Lung (tissue), 12 donors: ENCODE results near the gene RNF167. TPM values are rescaled to one million over a fixed set of nuclear protein-coding genes. Genes with fewer than 3 reads are reported as not detected.

Source experiments
- ATAC-seq: fragments of 200-7000 bp; cut with Tn5 transposase; one replicate; pipeline ENCODE4 v1.9.1; 2020; ENCODE audit warnings: moderate number of reproducible peaks; ENCODE audit not compliant: insufficient read depth, low FRiP score
- DNase-seq, 3 donors: peaks; one replicate each; pipeline ENCODE4 v3.0.0-alpha.2; 2013 to 2017
- H3K27ac ChIP-seq, 2 donors: one replicate each; pipeline ENCODE4 v1.5.1; 2013; ENCODE audit warnings: mild to moderate bottlenecking in 2 of 2, moderate library complexity in 2 of 2, control low read depth in 1 of 2, inconsistent platforms in 1 of 2, low read depth in 1 of 2, low read length in 1 of 2
- H3K27me3 ChIP-seq, 3 donors: one replicate each; pipeline ENCODE4 v1.5.1; 2013; ENCODE audit warnings: low read length in 2 of 3; ENCODE audit not compliant: control insufficient read depth in 3 of 3, insufficient read depth in 3 of 3
- H3K36me3 ChIP-seq, 4 donors: one replicate each; pipeline ENCODE4 v1.5.1; 2013; ENCODE audit warnings: low read length in 4 of 4, mild to moderate bottlenecking in 1 of 4, moderate library complexity in 1 of 4; ENCODE audit not compliant: control insufficient read depth in 4 of 4, insufficient read depth in 4 of 4
- H3K4me1 ChIP-seq, 5 donors: one replicate each; pipeline ENCODE4 v1.5.1; 2013; ENCODE audit warnings: low read length in 5 of 5, mild to moderate bottlenecking in 2 of 5, moderate library complexity in 1 of 5; ENCODE audit not compliant: control insufficient read depth in 5 of 5, insufficient read depth in 5 of 5
- H3K4me3 ChIP-seq: one replicate; pipeline ENCODE4 v1.5.1; 2013; ENCODE audit warnings: mild to moderate bottlenecking, control low read depth, moderate library complexity
- H3K9ac ChIP-seq, 2 donors: one replicate each; pipeline ENCODE4 v1.5.1; 2013; ENCODE audit warnings: low read length in 2 of 2, control low read depth in 1 of 2; ENCODE audit not compliant: insufficient read depth in 1 of 2
- H3K9me3 ChIP-seq, 4 donors: one replicate each; pipeline ENCODE4 v1.5.1; 2013; ENCODE audit warnings: low read length in 3 of 4, mild to moderate bottlenecking in 1 of 4, moderate library complexity in 1 of 4; ENCODE audit not compliant: control insufficient read depth in 4 of 4, insufficient read depth in 3 of 4
- WGBS, 2 donors: extraction: QIAGEN DNeasy Blood & Tissue Kit; methylation state at CpG; one replicate each; pipeline ENCODE4 v1.1.7; 2013; 5-methylcytosine and 5-hydroxymethylcytosine counted together
- polyA plus RNA-seq, 2 donors: library from polyadenylated mRNA; stranded (reverse); fragments of 200-250 nt; gene quantifications; one replicate each; pipeline ENCODE4 v1.2.1, GENCODE V29; 2013
- total RNA-seq, 2 donors: library from RNA; depleted of rRNA in 1 of 2; stranded (reverse); fragments of >200 nt in 1 of 2; gene quantifications; one replicate each; pipeline ENCODE4 v1.2.1, GENCODE V29; 2014 to 2021
- TF ChIP-seq, protein P1 (sequence below): IDR thresholded peaks from 2 replicates; pipeline ENCODE4 v1.5.1; 2012; ENCODE audit warnings: mild to moderate bottlenecking; ENCODE audit errors: control extremely low read depth, extremely low read depth
- donor health status: control.
- donor health status: control.
- donor health status: Bipolar disorder and iron deficiency.
- donor health status: healthy.
- donor health status: DM: yes; HTN: yes; CAD: no.

The RNF167 gene
- total and polyA plus RNA-seq, 4 donors: 30.8 to 142 (median 97.0) TPM

DNA sequence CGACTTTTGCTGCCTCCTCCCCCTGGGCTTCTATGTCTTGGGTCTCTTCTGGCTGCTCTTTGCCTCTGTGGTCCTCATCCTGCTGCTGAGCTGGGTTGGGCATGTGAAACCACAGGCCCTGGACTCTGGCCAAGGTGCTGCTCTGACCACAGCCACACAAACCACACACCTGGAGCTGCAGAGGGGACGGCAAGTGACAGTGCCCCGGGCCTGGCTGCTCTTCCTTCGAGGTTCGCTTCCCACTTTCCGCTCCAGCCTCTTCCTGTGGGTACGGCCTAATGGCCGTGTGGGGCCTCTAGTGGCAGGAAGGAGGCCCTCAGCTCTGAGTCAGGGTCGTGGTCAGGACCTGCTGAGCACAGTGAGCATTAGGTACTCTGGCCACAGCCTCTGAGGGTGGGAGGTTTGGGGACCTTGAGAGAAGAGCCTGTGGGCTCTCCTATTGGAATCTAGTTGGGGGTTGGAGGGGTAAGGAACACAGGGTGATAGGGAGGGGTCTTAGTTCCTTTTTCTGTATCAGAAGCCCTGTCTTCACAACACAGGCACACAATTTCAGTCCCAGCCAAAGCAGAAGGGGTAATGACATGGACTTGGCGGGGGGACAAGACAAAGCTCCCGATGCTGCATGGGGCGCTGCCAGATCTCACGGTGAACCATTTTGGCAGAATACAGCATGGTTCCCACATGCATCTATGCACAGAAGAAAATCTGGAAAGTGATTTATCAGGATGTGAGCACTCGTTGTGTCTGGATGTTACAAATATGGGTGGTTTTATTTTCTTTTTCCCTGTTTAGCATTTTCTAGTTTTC is 5.7 kb upstream of the RNF167 start:
- Histone ChIP-seq H3K9ac (peak overlapping the region in 1 of 2 donors; percentile 13), H3K4me1 (peaks cover 4 to 20% (median 7%) of the 10 kb centered on the region in 5 donors), H3K4me3 (no peak overlapping the region), H3K27ac (no peak overlapping the region), H3K9me3 (no peaks in the 10 kb centered on the region), H3K27me3 (no peaks in the 10 kb centered on the region), H3K36me3 (peaks cover 0 to 13% (median 10%) of the 10 kb centered on the region in 4 donors)
- TF ChIP-seq, protein P1, sequence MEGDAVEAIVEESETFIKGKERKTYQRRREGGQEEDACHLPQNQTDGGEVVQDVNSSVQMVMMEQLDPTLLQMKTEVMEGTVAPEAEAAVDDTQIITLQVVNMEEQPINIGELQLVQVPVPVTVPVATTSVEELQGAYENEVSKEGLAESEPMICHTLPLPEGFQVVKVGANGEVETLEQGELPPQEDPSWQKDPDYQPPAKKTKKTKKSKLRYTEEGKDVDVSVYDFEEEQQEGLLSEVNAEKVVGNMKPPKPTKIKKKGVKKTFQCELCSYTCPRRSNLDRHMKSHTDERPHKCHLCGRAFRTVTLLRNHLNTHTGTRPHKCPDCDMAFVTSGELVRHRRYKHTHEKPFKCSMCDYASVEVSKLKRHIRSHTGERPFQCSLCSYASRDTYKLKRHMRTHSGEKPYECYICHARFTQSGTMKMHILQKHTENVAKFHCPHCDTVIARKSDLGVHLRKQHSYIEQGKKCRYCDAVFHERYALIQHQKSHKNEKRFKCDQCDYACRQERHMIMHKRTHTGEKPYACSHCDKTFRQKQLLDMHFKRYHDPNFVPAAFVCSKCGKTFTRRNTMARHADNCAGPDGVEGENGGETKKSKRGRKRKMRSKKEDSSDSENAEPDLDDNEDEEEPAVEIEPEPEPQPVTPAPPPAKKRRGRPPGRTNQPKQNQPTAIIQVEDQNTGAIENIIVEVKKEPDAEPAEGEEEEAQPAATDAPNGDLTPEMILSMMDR: no peak
- ATAC-seq (no peak), DNase-seq (peak in 1 of 3 donors; percentile 19)
- WGBS, 2 donors: 16 to 27% methylated on average over 14 of the region's 14 CpGs

DNA sequence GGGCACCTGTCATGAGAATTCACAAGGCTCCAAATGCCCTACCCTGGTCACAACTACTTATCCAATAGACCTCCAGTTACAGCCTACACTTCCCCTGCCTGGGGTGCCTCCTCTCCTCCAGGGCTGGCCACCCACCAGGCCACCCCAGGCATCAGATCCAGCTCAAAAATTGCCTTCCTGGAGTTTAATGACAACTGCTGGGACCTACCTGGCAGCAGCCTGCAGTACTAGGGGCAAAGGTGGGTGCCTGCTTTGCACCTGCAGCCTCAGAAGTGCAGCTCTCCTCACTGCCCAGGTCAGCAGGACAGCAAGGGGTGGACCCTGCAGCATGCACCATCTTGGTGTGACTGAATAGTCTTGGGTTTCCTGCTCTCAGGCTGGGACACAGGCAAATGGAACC is 4.4 kb upstream of the RNF167 start:
- Histone ChIP-seq H3K4me1 (peaks cover 4 to 21% (median 7%) of the 10 kb centered on the region in 5 donors), H3K9ac (no peak overlapping the region), H3K36me3 (peaks cover 0 to 13% (median 10%) of the 10 kb centered on the region in 4 donors), H3K4me3 (no peak overlapping the region), H3K27ac (peak overlapping the region in 1 of 2 donors; percentile 37), H3K27me3 (no peaks in the 10 kb centered on the region), H3K9me3 (no peaks in the 10 kb centered on the region)
- DNase-seq: no peak
- no peak for ATAC-seq
- TF ChIP-seq, protein P1: no peak

DNA sequence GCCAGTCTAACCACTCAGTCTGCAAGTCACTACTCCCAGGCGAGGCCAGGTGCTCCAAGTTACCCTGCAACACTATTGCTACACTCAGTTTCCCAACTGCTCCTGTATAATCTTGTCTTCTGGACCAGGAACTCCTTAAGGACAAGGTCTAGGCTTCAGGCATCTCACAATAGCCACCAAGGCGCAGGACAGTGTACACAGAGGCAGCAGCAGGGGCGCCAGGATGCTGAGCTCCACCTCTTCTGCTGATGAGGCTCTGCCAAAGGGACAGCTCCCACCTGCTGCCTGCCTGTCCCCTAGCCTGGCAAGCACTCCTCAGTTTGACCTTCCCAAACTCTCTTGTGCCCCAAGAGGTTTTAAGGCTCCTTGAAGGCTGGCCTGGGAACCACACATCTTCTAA is 3.6 kb upstream of the RNF167 start:
- DNase-seq: no peak
- no peak for ATAC-seq
- Histone ChIP-seq H3K27me3 (no peaks in the 10 kb centered on the region), H3K9ac (no peak overlapping the region), H3K4me3 (no peak overlapping the region), H3K27ac (no peak overlapping the region), H3K4me1 (peaks cover 4 to 29% (median 10%) of the 10 kb centered on the region in 5 donors), H3K36me3 (peaks cover 0 to 13% (median 10%) of the 10 kb centered on the region in 4 donors), H3K9me3 (no peaks in the 10 kb centered on the region)
- WGBS, 2 donors: 92% methylated on average over 3 of the region's 3 CpGs
- TF ChIP-seq, protein P1: no peak
